Keratinocyte (primary cell): ENCODE measurements around the gene XAGE2. TPM values are rescaled to one million over a fixed set of nuclear protein-coding genes. Genes with fewer than 3 reads are reported as not detected.

Experiments used
- DNase-seq: peaks from one replicate; pipeline ENCODE4 v3.0.0-alpha.2; 2011; ENCODE audit warnings: low read depth, missing footprints, low spot score
- FAIRE-seq: peaks from 2 replicates; lab custom pipeline; 2011; peaks lifted over from hg19 to GRCh38; lab: Jason Lieb, UNC
- H2AFZ ChIP-seq: 2 replicates; pipeline ENCODE4 v1.6.0; 2012; ENCODE audit warnings: low read length, control low read depth, inconsistent platforms; ENCODE audit not compliant: control insufficient read depth
- H3K27ac ChIP-seq: 2 replicates; pipeline ENCODE4 v1.5.1; 2011; ENCODE audit warnings: low read length; ENCODE audit not compliant: control insufficient read depth, insufficient read depth
- H3K27me3 ChIP-seq: 3 replicates; pipeline ENCODE4 v1.6.0; 2011; ENCODE audit warnings: low read length; ENCODE audit not compliant: control insufficient read depth, insufficient read depth; ENCODE audit errors: extremely low read depth
- H3K36me3 ChIP-seq, 2 experiments: 2 replicates in 1 of 2; 3 replicates in 1 of 2; pipeline ENCODE4 v1.5.1; 2011; ENCODE audit warnings: low read length in 2 of 2, mild to moderate bottlenecking in 1 of 2; ENCODE audit not compliant: control insufficient read depth in 2 of 2, insufficient read depth in 2 of 2; ENCODE audit errors: extremely low read depth in 1 of 2
- H3K4me1 ChIP-seq: 3 replicates; pipeline ENCODE4 v1.5.1; 2011; ENCODE audit warnings: low read length; ENCODE audit not compliant: control insufficient read depth, insufficient read depth; ENCODE audit errors: extremely low read depth
- H3K4me2 ChIP-seq: 3 replicates; pipeline ENCODE4 v1.6.0; 2011; ENCODE audit warnings: low read depth, low read length; ENCODE audit not compliant: control insufficient read depth, insufficient read depth; ENCODE audit errors: extremely low read depth
- H3K4me3 ChIP-seq, 3 experiments: fragments of 200-600 bp in 1 of 3; sonication (generic) in 1 of 3; 2 replicates in 2 of 3; 3 replicates in 1 of 3; pipeline ENCODE4 v1.5.1; 2011 to 2016; ENCODE audit warnings: low read length in 3 of 3, mild to moderate bottlenecking in 3 of 3, control low read depth in 2 of 3, inconsistent platforms in 1 of 3, low read depth in 1 of 3, mixed read lengths in 1 of 3, mixed run types in 1 of 3, moderate library complexity in 1 of 3; ENCODE audit not compliant: control insufficient read depth in 2 of 3, insufficient read depth in 2 of 3; ENCODE audit errors: extremely low read depth in 1 of 3
- H3K79me2 ChIP-seq: 2 replicates; pipeline ENCODE4 v1.6.0; 2012; ENCODE audit warnings: low read length; ENCODE audit not compliant: control insufficient read depth, insufficient read depth
- H3K9ac ChIP-seq: 3 replicates; pipeline ENCODE4 v1.6.0; 2011; ENCODE audit warnings: low read length; ENCODE audit not compliant: control insufficient read depth, insufficient read depth; ENCODE audit errors: extremely low read depth
- H3K9me1 ChIP-seq: 3 replicates; pipeline ENCODE4 v1.6.0; 2011; ENCODE audit warnings: low read length; ENCODE audit not compliant: control insufficient read depth, insufficient read depth; ENCODE audit errors: extremely low read depth
- H3K9me3 ChIP-seq: 2 replicates; pipeline ENCODE4 v1.5.1; 2012; ENCODE audit warnings: low read depth, low read length; ENCODE audit not compliant: control insufficient read depth
- H4K20me1 ChIP-seq: 3 replicates; pipeline ENCODE4 v1.6.0; 2011; ENCODE audit warnings: low read length; ENCODE audit not compliant: control insufficient read depth, insufficient read depth; ENCODE audit errors: extremely low read depth
- EZH2 ChIP-seq: IDR thresholded peaks from one replicate; pipeline ENCODE4 v1.6.1; 2012; ENCODE audit warnings: inconsistent platforms, mild to moderate bottlenecking, low read length, moderate library complexity
- dilution Hi-C: fragments of 300-500 bp; cut with MboI; formaldehyde crosslinking; loops from one replicate; pipeline ENCODE4 v1.7.0; 2020; ENCODE audit warnings: low sequenced_read_pairs; ENCODE audit not compliant: extremely low pct_ligation_motif_present
- polyA plus RNA-seq, 5 experiments: library from polyadenylated mRNA; depleted of rRNA in 3 of 5; stranded (reverse) in 3 of 5; stranded (forward) in 1 of 5; unstranded in 1 of 5; fragments of >200 nt; gene quantifications; 1 replicate in 1 of 5; 2 replicates in 3 of 5; 3 replicates in 1 of 5; pipeline versions ENCODE4 v1.2.1 to v1.2.3, GENCODE V29; 2011 to 2012; ENCODE audit warnings: missing spikeins in 2 of 5, low read depth in 1 of 5, low replicate concordance in 1 of 5
- TF ChIP-seq, protein P1 (sequence below), 3 experiments: IDR thresholded peaks in 1 of 3; conservative IDR thresholded peaks in 1 of 3; optimal IDR thresholded peaks in 1 of 3; 2 replicates in 2 of 3; 3 replicates in 1 of 3; pipeline versions ENCODE3 to v1.5.1; 2011; ENCODE audit warnings: low read length in 3 of 3, mild to moderate bottlenecking in 3 of 3, moderate library complexity in 2 of 3, control low read depth in 1 of 3, inconsistent platforms in 1 of 3; ENCODE audit not compliant: insufficient read depth in 2 of 3; ENCODE audit errors: extremely low read depth in 1 of 3

Gene XAGE2
- polyA plus RNA-seq, 1 donor (not counting 4 experiments of a cell fraction or from before 2014, with no cell fraction given), result not detected

DNA sequence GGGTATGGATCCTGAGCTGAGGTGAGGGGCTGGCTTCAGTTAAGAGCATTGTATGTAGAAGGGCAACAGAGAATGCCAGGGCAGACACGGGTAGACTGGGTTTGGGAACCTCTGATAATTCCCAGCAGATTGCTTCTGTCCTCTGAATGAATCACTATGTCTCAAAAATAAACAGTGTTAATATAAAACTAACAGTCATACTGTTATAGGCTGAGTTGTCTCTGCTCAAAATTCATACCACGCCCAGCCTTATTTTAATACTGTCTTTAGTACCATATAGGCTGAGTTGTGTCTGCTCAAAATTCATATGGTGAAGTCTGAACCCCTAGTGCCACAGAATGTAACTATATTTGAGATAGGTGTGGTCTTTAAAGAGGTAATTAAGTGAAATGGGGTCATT lies 10.0 kb downstream of the XAGE2 start:
- Histone ChIP-seq H3K4me3 (no peak overlapping the region), H3K27me3 (no peaks in the 10 kb centered on the region), H4K20me1 (no peaks in the 10 kb centered on the region), H3K79me2 (no peaks in the 10 kb centered on the region), H3K9ac (no peak overlapping the region), H3K9me1 (no peaks in the 10 kb centered on the region), H3K36me3 (no peaks in the 10 kb centered on the region), H3K27ac (no peak overlapping the region), H3K4me2 (no peak overlapping the region), H3K4me1 (no peaks in the 10 kb centered on the region), H3K9me3 (no peaks in the 10 kb centered on the region), H2AFZ (no peak overlapping the region)
- FAIRE-seq (no peak), DNase-seq (no peak)
- no peak for TF ChIP-seq EZH2
- TF ChIP-seq, protein P1, sequence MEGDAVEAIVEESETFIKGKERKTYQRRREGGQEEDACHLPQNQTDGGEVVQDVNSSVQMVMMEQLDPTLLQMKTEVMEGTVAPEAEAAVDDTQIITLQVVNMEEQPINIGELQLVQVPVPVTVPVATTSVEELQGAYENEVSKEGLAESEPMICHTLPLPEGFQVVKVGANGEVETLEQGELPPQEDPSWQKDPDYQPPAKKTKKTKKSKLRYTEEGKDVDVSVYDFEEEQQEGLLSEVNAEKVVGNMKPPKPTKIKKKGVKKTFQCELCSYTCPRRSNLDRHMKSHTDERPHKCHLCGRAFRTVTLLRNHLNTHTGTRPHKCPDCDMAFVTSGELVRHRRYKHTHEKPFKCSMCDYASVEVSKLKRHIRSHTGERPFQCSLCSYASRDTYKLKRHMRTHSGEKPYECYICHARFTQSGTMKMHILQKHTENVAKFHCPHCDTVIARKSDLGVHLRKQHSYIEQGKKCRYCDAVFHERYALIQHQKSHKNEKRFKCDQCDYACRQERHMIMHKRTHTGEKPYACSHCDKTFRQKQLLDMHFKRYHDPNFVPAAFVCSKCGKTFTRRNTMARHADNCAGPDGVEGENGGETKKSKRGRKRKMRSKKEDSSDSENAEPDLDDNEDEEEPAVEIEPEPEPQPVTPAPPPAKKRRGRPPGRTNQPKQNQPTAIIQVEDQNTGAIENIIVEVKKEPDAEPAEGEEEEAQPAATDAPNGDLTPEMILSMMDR (optimal IDR thresholded peaks at IDR 0.05 in 1 of 3, IDR thresholded peaks at IDR 0.05 in 1 of 3, conservative IDR thresholded peaks at IDR 0.05 in 1 of 3; ENCODE audit: extremely low read depth in 1 of 3, insufficient read depth in 2 of 3, low read length in 3 of 3), result no peak
- dilution Hi-C loops, result no loop called here

DNA sequence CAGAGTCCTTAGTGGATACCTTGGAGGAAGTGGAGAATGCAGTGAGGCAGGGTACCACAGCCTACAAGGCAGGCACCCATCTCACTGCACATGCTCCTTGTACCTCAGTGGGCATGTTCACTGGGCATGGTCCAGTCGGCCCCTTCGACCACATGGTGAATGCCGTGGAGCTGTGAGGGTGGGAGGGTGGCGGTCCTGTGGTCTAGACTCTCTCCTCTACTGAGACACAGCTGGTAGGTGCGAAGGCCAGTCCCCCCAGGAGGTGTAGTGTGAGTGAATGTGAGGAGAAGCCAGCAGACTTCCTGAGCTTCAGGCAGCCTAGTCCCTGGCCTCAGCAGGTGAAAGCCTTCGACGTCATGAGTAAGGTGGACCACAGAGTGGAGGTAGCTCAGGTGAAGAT lies 12.2 kb downstream of the XAGE2 start:
- Histone ChIP-seq H3K36me3 (no peaks in the 10 kb centered on the region), H3K4me1 (no peaks in the 10 kb centered on the region), H2AFZ (no peak overlapping the region), H3K27ac (no peak overlapping the region), H3K9ac (no peak overlapping the region), H3K9me1 (no peaks in the 10 kb centered on the region), H4K20me1 (no peaks in the 10 kb centered on the region), H3K9me3 (no peaks in the 10 kb centered on the region), H3K27me3 (no peaks in the 10 kb centered on the region), H3K79me2 (no peaks in the 10 kb centered on the region), H3K4me3 (no peak overlapping the region), H3K4me2 (no peak overlapping the region)
- DNase-seq (no peak), FAIRE-seq (no peak)
- TF ChIP-seq, protein P1 (optimal IDR thresholded peaks at IDR 0.05 in 1 of 3, IDR thresholded peaks at IDR 0.05 in 1 of 3, conservative IDR thresholded peaks at IDR 0.05 in 1 of 3; ENCODE audit: extremely low read depth in 1 of 3, insufficient read depth in 2 of 3, low read length in 3 of 3), result no peak
- dilution Hi-C loops, result no loop called here
